Cerebellar nuclear complex (tissue), 1 donor: ENCODE results near the gene ARL9.

ENCODE experiments used
- DNase-seq, 2 experiments: peaks; one replicate each; lab custom pipeline; 2025; lab: John Stamatoyannopoulos, UW

Gene ARL9

DNA sequence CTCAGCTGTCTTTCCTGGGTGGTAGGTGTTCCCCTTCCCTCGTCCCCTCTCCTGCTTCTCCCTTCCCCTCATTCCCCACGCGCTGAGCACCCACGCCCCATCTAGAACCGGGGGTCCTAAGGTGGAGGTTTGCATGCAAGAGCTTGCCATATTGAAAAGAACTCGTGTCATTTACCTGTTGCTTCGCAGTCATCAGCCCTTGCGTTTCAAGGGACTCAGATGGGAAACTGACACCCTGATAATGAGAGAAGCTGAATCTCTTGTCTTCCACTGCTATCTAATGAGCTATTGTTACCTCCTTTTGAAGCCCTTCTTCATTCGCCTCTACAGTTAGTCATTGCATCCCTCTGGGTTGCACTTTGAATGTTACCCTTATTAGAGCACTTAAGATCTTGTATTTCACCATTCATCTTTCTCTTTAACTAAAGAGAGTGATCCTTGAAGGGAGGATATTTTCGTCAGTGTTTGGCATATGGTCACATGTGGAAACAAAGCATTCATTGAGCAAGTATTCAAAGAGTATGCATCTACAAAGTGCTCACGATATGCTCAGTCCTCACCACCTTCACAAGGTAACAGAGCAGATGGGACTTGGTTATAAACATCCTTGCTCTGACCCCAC is 25.7 kb downstream of the ARL9 start:
- DNase-seq: no peak

DNA sequence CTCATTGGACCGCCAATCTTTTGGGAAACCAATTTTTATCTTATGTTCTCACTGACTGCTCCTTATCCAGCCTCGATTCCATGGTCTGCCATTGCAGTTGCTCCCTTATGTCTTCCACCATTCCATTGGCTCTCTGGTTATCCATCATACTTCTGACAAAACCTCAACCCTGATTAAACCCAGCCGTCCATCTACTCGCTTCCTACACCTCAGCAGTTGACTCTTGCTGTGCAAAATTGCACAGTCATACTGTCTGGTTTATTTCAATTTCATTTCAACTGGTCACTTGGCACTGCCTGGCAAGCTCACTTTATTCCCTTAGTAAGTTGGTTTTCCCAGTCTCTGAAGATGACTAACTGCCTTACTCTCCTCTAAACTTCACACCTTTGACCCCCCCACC is 26.2 kb downstream of the ARL9 start:
- no peak for DNase-seq

DNA sequence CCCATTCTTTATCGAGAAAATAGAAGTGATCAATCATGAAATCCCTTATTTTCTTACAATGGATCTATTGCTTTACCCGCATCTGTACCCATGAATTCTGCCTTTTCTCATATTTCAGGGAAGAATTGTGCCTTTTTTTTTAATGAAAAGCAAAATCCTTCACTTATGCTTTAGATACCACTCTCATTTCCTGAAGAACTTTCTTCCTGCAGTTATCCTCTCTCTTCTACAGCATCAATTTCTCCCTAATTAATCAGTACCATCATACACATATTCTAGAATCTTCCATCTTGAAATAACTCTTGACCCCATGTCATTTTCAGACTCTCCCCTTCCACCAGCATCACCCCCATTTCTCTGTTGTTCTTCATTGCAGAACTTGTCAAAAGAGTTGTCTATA is 26.6 kb downstream of the ARL9 start:
- no peak for DNase-seq

DNA sequence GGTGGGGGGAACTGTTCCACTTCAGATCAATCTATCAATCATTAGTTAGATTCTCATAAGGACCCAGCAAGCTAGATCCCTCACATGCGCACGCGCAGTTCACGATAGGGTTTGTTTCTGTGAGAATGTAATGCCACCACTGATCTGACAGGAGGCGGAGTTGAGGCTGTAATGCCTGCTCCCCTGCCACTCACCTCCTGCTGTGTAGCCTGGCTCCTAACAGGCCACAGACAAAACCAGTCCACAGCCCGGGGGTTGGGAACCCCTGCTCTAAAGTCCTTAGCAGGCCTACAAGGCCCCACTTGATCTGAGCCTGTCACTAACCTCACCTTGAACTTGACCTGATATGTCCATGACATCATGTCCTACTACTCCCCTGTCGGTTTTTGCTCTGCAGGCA is 30.3 kb downstream of the ARL9 start:
- no peak for DNase-seq

DNA sequence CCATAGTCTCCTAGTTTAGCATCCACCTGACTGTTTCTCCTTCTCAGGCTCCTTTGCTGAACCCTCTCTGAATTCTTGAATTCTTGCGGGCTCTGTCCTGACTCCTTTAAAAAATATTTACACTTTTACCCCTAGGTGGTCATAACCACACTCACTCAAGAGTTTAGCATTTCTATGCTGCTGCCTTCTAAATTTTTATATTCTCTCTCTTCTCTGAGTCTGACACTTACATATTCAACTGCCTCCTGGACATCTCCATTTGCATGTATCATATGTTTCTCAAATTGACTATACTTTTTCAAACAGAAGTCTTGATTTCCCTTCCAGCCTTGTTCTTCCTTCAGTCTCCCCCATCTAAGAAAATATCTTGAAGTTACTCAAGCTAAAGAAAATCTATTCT is 31.6 kb downstream of the ARL9 start:
- DNase-seq: no peak

DNA sequence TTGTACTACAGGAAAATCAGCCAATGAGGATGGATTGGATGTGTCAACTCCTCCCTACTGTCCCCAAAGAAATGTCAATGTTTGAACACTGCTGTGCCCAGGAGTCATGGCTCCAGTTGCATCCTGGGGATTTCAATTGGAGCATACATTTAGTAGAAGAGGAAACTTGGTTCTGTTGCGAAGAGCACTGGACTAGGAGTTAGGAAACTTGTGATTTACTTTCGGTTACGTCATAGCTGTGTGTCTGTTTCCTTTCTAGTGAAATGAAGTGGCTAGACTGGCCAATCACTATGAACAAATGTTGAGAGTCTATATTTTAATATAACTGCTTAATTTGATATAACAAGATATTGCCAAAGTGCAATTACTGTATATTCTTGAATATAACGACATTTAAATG is 35.2 kb downstream of the ARL9 start:
- DNase-seq: no peak

DNA sequence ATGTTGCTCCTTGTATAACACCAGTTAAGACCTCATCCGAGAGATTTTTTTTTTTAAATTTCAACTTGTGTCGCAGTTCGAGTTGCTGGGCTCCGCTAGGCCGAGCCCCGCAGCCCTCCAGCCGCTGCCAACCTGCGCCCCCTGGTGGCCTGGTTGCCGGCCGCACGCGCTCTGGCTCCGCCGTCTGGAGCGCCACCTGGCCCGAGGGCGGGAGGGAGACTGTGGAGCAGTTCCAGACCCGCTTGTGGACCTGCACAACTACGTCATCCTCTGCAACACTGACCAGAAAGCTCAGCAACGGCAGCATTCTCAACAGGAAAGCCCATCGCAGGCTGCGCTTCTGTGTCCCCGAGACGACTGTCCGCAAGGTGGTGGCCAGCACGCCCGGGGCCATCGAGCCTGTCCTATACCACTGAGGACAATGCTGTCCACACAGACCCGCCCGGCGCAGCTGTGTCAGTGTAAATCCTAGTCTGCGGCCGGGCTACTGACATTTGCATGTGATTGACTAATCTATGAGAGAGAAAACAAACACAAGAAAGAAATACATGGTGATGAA is 39.1 kb downstream of the ARL9 start:
- DNase-seq: peak; percentile 15 to 79

DNA sequence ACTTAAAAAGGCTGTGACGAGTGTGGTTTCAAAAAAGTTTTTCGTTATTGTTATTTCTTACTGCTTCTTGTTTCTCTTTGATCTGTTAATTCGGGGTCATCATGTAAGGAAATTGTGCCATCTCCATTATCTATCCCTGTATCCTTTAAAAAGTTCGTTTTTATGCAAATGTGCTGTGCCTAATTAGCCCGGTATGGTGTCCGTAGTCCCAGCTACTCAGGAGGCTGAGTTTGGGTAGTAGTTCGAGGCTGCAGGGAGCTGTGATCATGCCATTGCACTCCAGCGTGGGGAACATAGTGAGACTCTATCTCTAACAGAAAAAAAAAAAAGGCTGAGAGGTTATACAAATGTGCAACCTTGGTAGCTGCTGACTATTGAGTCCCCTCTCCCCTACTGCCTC is 45.1 kb downstream of the ARL9 start:
- DNase-seq: no peak

DNA sequence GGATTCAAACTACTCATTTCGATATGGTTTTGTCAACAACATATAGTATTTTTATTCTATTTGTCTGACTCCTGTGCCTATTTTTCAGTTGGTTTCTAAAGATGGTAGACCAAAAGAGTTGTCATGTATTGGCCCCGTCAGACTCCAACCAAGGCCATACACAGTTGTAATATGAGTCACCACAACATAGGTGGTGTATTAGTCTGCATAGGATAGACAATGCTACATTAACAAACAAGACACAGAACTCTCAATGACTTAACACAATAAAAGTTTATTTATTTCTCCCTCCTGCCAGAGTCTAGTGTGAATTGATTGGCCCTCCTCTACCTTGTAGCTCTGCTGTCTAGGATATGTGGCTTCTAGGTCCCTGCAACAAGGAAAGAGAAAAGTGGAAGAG is 45.9 kb downstream of the ARL9 start:
- no peak for DNase-seq

DNA sequence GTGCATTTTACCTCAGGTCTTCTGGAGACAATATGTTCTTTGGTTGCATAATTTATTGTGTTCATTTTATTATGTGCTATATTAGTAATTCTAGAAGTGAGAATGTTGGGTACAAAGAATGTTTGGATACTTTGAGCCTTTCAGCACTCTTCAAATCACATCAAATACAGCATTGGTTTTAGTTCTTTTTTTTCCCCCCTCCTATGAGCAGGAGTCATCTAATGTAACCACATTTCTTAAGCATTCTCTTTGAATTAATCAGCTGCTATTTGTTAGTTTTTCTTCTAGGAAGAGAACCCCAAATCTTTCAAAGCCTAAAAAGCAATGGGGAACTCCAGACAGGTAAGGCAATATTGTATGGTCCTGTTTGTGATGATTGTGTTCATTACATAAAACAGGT is 46.7 kb downstream of the ARL9 start:
- DNase-seq: no peak

DNA sequence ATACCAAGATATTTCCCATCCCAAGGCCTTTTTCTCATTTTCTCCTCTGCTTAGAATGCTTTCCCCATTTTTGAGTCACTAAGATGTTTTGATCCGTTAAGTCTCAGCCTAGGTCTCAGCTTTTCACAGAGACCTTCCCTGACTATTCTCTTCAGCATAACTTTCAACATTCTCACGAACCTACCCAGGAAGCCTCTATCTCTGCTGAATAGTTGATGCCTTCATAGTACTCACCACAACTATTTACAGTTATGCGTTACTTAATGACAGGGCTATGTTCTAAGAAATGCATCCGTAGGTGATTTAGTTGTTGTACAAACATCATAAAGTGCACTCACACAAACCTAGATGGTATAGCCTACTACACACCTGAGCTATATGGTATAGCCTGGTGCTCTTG is 64.5 kb downstream of the ARL9 start:
- no peak for DNase-seq
